HG03095 (cell line): ENCODE data around the gene ARIH1.
"Not testable (repeated sequence)": the region's sequence is repeated elsewhere in the genome, so short reads cannot be mapped to it uniquely, and the experiment has no call there.

Experiments
- ATAC-seq: cut with Tn5 transposase; IDR thresholded peaks from one replicate; pipeline ENCODE4 v1.9.1; 2021; ENCODE audit warnings: moderate library complexity; ENCODE audit not compliant: unreplicated experiment

Gene ARIH1

DNA sequence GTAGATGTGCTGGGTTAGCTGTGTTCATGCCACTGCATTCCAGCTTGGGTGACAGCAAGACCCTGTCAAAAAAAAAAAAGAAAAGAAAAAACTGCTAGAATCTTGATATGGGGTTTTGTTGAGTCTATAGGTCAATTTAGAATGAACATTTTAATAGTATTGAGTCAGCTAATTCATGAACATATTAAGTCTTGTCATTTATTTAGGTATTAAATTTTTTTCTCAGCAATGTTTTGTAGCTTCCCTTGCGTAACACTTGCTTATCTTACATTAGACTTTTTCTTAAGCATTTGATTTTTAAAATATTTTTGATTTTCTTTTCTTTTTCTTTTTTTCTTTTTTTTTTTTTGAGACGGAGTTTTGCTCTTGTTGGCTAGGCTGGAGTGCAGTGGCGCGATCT is 119.7 kb downstream of the ARIH1 start:
- no peak for ATAC-seq

DNA sequence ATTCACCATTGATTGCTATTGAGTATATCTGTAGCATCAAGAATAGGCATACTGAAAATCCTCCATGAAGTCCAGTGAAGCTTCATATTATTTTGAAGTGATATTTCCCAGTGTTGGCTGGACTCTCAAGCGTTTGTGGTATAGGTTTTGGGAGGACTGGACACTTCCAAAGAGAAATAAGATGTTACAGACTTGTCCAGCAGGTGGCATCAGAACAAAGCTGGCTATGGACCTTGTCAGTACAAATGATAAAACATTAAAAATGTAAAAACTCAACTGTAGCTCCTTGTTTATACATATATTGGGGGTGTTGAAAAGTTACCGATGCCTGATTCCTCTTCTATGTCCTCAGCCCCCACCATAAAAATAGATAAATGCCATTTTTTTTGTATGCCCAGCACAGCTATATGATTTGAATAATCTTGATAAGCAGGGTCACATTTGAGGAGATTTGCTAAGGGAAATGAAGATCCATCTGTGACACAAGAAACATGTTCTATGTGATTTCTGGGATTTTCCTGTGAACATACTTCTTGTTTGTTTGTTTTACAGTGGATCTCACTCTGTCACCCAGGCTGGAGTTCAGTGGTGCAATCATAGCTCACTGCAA is 125.8 kb downstream of the ARIH1 start:
- ATAC-seq = no peak

DNA sequence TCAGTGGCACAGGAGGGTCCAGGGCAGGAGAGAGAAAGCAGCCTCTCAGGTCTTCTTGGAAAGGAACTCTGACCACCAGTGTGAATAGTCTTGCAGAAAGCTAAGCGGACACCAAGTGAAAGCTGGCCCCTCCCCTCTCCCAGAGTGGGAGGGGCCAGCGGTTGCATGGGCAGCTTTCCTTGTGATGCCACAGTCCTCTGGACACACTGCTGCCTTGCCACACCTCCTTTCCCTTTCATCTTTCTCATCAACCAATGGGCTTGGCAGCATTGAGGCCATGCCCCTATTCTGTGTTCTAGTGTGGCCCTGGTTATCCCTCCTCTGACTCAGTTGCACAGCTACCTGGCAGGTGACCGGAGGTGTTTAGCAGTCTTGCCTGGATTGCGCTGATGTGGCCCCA is 130.7 kb downstream of the ARIH1 start:
- no peak for ATAC-seq

DNA sequence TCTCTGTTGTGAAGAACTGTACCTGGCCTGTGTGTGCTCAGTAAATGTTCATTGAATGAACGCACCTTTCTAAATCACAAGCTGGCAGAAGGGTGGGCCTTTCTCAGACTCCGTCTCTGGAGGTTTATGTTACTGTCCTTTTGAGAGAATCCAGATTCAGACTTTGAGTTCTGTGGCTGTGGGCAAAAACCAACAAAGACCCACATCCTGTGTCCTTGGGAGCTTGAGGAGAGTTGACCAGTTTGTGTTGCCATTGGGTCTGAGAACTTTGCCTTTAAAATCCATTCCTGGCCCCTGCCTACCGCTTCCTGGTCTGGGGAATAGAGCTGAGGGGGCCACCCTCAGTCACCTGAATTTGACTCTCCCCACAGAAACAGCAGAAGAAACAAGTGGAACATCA is 134.0 kb downstream of the ARIH1 start:
- ATAC-seq = not testable (repeated sequence)

DNA sequence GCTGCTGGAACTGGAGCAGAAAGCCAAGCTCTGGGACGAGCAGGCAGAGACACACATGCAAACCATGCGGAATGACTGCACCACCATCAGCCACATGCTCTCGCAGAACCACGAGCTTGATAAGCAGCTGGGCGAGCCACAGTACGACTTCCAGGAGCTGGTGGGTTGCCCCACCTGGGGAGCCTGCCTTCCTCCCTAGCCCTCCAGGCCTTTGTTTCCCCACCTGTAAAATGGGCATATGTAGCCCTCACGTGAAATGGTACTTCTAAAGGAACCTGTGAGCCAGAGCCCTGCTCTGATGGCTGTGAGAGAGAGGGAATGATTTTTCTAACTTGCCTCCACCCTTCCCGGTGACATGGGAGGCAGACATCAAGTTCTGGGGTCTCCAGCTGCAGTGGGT is 135.7 kb downstream of the ARIH1 start:
- no peak for ATAC-seq

DNA sequence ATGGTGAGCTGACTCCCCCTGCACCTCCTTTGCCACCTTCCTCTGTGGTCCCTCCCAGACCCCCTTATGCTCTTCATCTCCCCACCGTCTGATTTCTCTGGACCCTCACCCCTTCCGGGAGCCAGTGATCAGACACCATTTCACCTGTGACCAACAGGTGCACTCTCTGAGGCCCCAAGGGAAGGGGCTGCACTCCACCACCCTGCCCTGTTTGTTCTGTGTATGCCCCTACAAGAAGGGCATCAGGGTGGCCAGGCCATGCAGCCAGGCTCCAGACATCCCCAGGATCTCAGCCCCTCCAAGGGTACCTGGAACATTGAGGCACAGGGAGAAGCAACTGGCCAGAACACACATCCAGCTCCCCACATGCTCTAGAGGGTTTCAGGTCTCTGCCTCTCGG is 138.2 kb downstream of the ARIH1 start:
- ATAC-seq = not testable (repeated sequence)

DNA sequence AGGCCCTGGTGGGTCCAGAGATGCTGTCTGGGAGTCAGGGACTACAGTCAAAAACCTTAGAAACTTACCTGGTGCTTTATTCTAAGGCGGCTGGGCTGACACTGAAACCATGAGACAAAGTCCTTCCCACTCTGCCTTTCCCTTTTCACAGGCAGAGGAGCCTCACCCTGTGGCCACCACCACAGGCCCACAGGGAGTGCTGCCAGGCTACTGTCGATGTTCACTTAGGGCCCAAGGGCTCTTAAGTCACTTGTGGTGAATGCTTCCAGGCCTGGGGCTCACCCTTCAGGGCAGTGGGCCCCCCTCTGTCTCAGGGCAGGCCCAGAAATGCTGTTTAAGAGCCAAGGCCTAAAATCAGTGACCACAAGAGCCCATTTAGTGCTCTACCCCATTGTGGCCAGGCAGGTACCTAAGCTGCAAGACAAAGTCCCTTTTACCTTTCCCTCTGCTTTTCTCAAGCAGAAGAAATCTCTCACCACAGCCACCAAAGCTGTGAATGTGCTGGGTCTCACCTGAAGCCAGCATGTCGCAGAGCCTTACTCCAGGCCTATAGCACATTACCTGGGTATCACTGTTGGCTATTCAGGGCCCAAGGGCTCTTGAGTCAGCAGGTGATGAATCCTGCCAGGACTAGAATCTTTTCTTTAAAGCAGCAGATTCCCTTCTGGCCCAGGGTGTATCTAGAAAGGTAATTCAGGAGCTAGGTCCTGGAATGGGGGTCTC is 140.8 kb downstream of the ARIH1 start:
- no peak for ATAC-seq

DNA sequence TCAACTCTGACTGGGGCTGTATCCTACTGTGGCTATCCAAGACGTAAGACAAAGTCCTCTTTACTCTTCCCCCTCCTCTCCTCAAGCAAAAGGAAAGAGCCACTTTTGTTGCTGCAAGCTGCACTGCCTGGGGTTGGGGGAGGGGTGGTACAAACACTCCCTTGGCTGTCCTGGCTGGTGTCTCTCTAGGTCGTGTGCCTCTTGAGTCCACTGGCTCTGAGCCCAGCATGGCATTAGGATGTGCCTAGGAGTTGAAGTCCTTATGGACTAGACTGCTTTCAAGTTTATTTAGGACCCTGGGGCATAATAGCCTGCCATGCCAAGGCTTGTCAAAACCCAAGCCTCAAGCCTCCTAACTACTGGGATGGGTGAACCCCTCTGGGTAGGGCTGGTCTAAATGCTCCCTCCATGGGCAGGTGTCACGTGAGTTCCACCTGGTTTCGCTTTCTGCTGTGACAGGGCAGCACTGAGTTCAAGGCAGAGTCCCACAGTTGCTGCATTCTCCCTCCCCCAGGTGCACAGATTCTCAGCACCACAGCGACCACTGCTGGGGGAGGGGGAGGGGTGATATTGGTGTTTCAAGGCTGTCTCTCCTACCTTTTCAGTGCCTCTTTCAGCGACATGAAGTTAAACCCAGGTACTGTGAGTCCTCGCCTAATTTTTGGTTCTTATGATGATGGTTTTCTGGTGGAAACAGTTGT is 141.6 kb downstream of the ARIH1 start:
- ATAC-seq = not testable (repeated sequence)

DNA sequence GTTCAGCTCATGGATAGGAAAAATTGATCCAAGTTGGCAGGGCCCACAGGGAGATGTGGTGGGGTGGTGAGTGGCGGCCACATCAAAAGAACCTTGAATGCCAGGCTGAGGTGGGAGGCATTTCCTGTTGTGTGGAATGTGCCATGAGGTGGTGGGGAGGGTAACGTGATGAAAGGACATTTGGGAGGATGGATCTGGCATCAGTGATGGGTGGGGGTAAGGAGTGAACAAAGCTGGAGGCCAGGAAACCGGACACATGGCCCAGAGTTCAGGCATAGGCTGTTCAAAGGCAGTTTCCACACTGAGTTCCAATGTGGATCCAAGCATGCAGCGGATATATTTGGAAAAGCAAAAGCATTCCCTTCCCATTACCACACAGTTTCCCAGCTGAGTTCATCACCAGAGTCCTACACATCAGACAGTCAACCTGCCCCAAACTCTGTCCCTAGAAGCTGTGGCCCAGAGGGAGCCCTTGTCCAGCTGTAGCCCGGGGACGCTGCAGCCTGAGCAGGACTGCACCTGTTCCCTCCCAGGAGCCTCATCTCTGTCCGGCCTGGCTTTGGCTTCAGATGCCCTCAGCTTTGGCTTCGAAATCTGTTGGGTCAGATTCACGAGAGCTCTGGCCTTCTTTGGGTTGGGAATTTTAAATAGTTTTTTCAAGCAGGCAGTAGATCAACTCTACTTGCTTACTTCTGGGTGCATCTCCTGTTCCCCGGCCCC is 142.5 kb downstream of the ARIH1 start:
- ATAC-seq = no peak

DNA sequence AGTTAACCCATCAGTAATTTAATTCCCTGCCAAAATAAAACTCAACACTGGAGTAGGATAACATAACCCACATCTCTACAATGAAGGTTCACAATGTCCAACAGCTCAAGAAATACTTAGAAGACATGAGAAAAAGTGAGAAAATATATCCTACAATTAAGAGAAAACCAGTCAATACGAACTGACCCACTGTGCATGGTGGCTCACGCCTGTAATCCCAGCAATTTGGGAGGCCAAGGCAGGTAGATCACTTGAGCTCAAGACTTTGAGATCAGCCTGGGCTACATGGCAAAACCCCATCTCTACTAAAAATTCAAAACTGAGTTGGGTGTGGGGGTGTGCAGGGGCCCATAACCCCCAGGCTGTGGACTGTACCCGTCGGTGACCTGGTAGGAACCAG is 149.7 kb downstream of the ARIH1 start:
- ATAC-seq = not testable (repeated sequence)

DNA sequence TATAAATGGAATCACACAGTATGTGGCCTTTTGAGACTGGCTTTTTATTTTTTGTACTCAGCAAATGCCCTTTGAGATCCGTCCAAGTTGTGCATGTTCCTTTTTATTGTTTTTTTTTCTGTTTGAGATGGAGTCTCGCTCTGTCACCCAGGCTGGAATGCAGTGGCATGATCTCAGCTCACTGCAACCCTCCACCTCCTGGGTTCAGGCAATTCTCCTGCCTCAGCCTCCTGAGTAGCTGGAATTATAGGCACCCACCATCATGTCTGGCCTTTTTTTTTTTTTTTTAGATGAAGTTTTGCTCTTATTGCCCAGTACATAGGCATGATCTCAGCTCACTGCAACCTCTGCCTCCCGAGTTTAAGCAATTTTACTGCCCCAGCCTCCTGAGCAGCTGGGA is 152.0 kb downstream of the ARIH1 start:
- ATAC-seq = not testable (repeated sequence)

DNA sequence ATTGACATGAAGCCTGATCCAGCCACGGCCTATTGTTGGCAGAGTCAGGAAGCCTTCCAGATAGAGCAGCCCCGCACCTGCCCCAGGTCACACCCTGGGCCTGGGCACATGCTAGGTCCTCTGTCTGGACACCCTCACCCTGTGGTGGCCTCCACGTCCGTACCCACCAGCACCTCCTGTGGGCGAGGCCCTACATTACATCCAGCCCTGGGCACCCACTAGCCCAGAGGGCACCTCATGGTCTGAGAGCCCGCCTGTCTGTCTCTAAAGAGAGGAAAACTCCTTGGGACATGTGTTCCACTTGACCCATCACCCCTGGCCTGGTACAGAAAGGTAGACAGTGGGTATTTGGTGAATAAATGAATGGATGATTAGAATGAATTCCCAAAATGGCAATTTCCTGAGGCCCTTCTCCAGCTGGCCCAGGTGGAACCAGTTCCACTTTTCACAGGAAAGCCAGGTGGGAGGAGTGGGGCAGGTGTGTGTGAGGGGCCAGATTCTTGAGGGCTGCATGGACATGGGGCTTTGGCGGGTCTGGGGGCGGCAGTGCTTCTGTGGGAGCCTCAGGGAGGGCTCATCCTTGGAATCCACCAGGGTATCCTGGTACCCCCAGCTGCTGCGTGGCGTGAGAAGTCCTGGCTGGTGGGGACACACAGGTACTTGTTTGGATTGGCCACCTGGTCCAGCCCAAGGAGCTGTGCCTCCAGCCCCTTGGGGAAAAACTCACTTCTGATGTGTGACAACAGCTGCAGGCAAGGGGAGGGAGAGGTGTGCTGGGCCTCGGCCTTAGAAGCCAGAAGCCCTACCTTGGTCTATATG is 154.3 kb downstream of the ARIH1 start:
- not testable (repeated sequence) for ATAC-seq

DNA sequence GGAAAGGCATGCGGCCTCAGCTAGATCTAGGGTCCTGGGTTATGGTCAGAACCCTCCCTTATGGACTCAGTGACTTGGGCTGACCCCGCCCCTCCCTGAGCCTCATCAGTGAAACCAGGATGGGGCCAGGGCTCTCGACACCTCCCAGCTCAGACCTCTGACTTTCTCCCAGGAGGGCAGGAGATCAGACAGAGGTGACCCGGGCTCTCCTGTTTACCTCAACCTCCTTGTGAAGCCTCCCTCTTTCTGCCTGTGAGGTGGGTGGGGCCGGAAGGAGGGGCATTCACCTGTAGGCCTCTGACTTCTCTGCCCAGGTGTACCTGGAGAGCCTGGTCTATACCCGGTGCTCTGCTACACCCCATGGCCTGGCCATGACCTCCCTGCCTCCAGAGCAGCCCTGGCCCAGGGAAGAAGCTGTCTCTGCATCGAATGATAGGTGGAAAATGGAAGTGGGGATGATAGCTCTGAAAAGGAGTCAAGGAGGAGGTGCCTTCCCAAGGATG is 155.0 kb downstream of the ARIH1 start:
- not testable (repeated sequence) for ATAC-seq

DNA sequence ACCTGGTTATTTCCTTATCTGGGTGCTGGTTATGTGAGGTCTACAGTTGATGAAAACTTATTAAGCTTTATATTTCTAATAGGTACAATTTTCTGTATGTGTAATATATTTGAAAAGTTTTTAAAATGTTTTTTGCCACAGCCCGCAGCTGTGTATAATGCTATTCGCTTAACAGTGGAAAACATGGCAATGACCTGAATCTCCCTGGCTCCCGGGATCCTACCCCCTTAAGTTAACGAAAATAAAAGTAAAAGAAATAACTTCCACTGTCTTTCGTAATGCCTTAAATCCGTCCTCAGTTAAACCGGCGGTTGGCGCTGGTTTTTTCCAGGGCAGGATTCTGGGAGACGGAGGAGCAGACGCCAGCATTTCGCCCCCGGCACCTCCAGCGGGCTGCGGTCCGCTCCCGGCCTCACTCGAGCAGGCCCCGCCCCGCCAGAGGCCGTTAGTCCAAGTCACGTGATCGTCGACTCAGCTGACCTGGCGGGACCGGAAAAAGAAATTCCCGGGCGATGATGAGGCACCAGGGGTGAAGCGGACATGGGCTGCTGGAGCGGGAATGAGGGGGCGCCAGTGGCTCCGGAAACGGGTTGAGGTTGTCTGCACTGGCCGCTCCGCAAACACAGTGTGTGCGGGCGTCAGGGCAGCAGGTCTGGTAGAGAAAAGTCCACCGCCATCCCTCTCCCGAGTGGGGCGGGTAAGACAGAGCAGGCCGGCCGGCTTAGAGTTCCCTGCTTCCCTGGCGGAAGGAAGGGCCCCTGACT is 162.6 kb downstream of the ARIH1 start:
- ATAC-seq = not testable (repeated sequence)

DNA sequence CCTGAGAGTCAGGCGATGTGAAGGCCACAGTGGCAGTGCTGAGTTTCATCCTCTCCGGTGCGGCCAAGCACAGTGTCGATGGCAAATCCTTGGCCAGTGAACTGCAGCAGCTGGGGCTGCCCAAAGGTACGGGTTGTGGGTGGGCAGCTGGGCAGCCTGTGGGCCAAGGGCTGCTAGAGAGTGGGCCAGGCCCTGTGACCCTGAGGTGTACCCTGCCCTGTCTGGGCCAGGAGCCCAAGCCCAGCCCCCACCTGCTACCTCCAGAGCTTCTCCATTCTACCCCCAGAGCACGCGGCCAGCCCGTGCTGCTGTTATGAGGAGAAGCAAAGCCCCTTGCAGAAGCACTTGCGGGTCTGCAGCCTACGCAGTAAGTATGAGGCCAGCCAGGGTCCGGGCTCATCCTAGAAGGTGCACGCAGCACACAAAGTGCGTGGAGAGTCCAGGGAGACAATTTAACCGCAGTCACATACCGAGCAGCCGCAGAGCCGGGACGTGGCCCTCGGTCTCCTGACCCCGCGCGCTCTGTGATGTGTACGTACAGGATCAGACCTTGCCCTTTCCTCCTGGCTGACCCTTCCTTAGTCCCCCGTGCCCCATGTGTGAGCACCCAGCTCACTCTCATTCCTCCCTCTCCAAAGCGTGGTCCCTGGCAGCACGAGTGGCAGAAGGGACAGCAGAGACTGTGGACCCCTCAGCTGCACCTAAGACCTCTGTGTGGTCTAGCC is 165.8 kb downstream of the ARIH1 start:
- not testable (repeated sequence) for ATAC-seq

DNA sequence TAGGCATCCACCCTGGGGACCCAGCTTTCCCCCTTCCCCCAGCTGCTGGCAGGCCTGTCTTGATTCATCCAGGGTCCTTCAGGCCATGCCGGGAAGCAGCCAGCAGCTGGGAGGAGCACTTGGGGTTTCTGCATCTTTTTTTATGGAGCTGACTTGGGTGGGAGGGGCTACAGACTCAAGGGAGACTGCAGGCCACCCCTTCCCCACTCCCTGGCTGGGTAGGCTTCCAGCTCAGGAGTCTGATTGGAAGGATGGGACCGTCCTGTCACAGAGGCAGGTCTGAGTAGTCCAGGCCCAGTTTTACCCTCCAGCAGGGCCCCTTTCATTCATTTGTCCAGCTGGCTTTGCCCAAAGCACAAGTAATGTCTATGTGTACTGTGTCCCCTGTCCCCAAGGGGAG is 168.1 kb downstream of the ARIH1 start:
- ATAC-seq = not testable (repeated sequence)

DNA sequence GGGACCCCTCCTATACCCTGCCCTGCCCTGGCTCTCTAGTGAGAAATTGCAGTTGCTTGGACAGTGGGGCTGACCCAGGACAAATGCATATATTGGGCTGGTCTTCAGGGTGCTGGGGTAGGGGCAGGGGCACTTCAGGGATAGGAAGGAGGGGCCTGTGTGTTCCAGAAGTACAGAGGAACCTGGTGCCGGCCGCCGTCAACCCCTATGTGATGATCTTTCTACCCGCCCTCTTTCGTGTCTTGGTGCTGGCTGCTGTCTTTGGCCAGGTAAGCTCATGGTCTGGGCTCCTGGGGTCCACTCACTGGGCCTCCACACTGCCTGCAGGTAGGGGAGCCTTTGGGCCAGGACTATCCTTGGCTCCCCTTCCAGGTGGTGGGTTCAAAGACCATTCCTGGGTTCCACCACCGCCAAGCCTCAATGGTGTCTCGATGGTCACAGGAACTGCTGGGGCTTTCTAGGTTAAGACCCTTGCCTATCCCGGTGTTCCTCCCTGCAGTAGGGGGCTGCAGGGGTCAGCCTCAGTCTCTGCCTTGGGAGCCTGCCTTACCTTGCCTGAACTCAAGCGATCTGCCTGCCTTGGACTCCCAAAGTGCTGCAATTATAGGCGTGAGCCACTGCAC is 174.6 kb downstream of the ARIH1 start:
- not testable (repeated sequence) for ATAC-seq
